ENCODE results near the gene NFATC4. TPM values are rescaled to one million over a fixed set of nuclear protein-coding genes. Genes with fewer than 3 reads are reported as not detected.
"Not testable (repeated sequence)": the region's sequence is repeated elsewhere in the genome, so short reads cannot be mapped to it uniquely, and the experiment has no call there.

NFATC4 gene
- total RNA-seq, 1 donor from 2014 or later = 2.9 TPM

DNA sequence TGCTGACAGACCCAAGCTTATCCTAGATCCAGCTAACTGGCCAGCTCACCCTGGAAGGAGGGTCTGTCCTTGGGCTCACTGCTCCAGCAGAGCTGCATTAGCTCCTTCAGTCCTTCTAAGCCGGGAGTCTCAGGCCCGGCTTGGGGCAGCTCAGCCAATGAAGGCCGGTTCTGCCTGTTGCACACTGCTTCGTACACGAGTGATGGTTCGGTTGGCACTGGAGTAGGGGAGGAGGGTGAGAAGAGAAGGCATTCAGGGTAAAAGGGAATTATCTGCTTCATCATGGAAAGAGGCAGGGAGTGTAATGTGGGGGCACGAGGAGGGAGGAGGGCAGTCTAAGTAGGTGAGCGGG lies 30.2 kb upstream of the NFATC4 start:
- DNase-seq (ENCODE audit: low spot score in 2 of 2) (no peak), FAIRE-seq (no peak)

DNA sequence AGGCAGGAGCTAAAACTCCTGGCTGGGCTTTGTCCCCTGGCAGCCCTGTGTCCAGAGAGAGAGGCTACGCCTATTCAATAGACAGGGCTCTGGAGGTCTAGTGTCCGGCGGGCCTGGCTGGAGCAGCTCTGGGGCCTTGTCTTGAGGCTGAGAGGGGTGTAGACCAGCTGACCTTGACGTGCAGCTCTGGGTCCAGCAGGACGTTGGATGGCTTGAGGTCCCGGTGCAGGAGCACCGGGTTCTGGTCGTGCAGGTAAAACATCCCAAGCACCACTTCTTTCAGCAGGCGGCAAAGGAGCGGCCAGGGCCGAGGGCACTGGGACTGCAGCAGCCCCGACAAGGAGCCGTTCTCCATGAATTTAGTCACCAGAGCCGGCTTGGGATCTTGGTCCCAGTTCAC lies 29.1 kb upstream of the NFATC4 start:
- FAIRE-seq = no peak

DNA sequence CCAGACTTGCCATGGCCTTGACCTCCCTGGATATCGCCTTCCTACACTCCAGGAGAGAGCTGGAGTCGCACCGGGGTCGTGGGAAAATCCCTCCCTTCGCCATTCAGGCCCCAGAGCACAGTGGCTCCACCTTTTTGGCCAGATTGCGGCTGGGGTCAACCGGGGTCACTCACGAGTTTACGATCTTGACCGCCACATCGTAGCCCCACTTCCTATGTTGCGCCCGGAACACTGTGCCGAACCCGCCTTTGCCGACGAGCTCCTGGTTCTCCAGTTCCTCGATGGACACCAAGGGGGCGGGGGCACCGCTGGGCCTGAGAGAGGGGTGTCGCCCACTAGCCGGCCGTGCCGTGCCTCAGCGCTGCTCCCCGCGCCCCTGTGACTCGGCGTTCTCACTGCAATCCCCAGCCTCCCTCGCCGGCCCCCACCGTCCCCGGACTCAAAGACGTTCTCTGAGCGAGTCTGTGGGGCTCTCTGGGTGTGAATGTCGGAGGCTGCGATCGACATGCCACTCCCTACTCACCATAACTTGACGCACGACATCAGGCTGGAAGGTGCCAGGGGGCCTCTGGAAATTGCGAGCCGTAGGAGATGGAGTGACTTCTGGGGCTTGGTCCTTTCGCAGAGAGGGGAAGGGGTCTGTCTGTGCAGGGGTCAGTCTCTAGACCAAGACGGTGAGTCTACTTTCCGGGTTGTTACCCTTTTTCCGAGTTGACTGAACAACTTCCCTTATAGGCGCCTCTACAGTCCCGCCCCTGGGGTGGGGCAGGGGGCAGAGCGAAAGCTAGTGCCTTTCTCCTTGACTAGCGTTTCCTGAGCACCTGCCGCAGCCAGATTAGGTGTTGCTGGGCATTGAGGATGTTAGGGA lies 28.5 kb upstream of the NFATC4 start, which contains the start of gene RIPK3:
Gene RIPK3 (minus strand): TSS at position 708 of the 868 bp plus-strand sequence. CDS start 165 bp downstream, at position 543.
- DNase-seq (ENCODE audit: low spot score in 2 of 2) (no peak), FAIRE-seq (no peak)

More for the DNA sequence above, 29.1 kb upstream of the NFATC4 start:
- DNase-seq (ENCODE audit: low spot score in 2 of 2) = no peak

DNA sequence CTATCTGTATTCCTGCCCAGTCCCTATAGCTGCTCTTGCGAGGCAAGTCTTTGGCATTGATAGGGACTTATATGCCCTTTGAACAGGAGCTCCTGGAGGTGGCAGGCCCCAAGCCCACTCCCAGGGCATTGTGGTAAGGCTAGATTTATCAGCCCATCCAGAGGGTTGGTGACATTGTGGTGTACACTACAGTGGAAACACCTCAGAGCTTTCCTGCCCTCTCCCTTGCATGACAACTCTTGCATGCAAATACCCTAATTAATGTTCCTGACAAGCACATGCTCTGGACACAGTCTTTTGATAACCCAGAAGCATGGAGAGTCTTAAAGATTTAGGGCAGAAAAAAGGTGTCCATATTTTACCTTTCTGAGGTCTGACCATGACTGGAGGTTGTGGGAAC lies 27.4 kb upstream of the NFATC4 start:
- no peak for FAIRE-seq
- DNase-seq (ENCODE audit: low spot score in 2 of 2) = no peak

DNA sequence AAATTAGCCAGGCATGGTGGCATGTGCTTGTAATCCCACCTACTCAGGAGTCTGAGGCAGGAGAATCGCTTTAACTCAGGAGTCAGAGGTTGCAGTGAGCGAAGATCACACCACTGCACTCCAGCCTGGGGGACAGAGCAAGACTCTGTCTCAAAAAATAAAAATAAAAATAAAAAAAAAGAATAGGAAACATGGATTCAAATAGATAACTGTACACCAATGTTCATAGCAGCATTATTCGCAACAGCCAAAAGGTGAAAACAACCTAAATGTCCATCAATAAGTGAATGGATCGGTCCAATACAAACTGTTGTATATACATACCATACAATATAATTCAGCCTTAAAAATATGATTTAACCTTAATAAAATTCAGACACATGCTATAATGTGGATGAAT lies 25.1 kb upstream of the NFATC4 start:
- FAIRE-seq (no peak), DNase-seq (ENCODE audit: low spot score in 2 of 2) (no peak)

DNA sequence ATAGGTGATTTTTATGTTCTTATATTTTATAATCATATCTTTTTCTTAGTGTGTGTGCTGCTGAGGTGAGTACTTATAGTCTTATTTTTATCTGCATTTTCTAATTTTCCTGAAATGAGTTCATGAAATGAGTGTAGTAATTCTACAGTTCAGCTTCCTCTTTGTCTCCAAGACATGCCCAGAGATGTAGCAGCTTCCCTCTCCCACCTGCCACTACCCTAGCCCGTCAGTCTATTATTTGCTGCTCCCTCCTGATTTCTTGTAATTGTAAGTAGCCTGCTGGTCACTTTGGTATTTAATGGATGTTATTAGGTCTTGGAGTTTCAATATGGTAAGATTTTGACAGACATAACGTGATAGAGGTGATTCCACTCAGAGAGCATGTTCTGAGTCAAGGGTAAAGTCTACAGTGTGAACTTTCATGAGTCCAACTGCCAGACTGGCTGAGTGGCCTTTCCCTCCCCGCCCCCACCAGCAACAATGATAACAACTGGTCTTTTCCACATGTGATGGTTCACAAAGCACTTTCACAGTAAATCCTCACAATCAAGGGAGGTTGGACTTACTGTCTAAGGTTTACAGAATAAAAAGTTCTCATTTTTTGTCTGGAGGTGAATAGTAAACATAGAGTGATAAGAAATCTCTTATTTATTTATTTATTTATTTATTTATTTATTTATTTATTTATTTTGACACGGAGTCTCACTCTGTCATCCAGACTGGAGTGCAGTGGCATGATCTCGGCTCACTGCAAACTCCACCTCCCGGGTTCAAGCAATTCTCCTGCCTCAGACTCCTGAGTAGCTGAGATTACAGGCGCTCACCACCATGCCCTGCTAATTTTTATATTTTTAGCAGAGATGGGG lies 24.0 kb upstream of the NFATC4 start:
- DNase-seq (ENCODE audit: low spot score in 2 of 2) (no peak), FAIRE-seq (no peak)

DNA sequence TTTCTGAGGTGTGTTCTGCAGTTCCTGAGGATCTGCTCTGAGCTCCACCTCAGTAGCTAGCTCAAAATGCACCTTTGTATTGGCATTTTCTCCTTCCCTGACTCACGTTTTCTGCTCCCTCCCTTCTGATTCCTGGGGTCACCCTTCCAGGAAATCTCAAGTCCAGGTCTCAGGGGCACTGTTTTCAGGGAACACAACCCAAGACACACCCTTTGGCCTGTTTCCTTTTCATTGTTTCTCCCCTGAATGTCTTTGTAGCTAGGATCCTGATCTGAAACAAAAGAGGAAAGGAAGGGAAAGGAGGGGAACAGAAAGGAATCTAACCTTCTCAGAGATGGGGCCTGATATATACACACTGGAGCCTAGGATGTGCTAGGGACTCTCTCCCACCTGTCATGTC lies 20.9 kb upstream of the NFATC4 start:
- FAIRE-seq = no peak
- no peak for DNase-seq (ENCODE audit: low spot score in 2 of 2)

DNA sequence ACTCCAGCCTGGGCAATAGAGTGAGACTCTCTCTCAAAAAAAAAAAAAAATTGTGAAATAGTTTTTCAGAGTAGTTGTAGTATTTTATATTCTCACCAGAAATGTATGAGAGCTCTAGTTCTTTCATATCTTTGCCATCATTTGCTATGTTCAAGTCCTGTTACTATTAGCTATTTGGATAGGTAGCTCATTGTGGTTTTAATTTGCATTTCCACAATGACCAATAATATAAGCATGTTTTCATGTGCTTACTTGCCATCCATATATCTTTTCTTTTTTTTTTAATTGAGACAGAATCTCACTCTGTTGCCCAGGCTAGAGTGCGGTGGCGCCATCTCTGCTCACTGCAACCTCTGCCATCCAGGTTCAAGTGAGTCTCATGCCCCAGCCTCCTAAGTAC lies 19.8 kb upstream of the NFATC4 start:
- FAIRE-seq = no peak
- no peak for DNase-seq (ENCODE audit: low spot score in 2 of 2)

DNA sequence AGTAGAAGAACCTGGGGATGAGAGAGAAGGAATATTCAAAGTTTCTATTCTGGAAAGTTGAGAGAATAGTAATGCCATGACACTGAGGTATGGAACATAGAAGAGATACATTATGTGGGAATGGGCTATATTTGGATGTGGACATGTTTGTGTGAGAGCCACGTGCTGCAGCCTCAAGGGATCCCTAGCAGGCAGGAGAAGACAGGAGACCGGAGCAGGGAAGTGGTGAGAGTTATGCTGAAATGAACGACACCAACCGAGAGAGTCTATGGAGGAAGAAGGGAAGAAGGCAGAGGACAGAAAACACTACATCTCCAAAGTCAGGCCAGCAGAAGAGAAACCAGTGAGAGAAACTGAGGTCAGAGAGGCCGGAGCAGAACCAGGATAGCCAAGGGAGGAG lies 18.2 kb upstream of the NFATC4 start:
- FAIRE-seq (no peak), DNase-seq (ENCODE audit: low spot score in 2 of 2) (no peak)

DNA sequence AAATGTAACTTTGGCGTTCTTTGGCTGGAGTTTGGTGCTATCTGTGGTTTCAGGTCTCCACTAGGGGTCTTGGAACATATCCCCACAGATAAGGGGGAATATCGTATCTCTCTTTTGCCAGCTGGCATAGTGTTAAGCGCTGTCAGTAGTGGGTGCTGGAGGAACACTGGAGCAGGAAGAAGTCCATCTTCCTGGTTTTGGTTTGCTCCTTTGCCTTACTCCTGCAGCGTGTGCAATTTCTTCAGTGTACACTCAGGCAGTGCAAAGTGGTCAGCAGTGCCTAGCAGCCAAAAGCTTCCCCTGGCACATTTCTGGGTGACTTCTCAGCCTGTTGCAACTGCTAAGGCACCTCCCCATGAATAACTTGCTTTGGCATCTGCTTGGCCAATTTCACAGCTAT lies 16.5 kb upstream of the NFATC4 start:
- FAIRE-seq = no peak
- DNase-seq (ENCODE audit: low spot score in 2 of 2) = no peak

DNA sequence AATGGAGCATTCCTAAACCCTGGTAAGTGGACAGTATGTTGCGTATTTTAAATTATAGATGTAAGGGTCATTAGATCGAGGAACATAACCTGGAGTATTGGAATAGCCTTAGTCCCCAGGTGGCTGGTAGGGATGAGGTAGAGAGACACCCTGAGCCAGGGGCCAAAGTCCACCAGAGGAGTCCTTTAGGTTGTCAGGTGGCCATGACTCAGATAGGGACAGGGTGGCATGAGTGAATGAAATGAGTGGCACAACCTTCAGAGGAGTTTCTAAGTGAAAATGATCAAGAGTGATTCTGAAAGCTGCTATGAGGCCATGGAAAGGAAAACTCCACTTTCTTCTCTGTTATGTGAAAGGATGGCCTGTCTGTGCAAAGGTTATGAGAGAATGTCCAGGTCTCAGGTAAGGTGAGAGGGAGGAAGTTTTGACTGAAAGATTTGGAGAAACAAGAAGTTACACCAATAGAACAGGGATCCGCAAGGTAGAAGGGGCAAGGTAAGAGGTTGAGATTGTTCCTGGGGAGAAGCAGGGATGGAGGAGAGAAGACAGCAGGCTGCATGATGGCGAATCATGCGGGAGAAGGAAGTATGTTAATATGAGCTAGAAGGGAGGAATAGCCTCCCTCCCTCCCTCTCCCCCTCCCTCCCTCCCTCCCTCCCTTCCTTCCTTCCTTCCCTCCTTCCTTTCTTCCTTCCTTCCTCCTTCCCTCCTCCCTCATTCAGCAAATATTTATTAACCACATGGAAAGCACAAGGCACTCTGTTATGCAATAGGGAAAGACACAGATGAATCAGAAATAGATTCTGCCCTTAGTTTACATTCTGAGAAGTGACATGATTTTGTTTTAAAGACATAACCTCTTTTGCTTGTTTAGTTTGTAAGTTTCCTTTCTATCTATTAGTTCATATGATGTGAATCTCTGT lies 14.2 kb upstream of the NFATC4 start:
- no peak for DNase-seq (ENCODE audit: low spot score in 2 of 2)
- FAIRE-seq = no peak

DNA sequence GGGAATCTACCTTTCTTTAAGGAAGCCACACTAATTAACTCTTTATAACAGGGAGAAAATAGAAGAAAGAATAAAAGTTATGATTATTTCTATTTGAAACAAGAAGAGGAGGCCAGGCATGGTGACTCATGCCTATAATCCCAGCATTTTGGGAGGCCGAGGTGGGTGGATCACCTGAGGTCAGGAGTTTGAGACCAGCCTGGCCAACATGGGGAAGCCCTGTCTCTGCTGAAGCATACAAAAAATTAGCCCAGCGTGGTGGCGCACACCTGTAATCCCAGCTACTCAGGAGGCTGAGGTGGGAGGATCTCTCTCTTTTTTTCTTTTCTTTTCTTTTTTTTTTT lies 13.5 kb upstream of the NFATC4 start:
- not testable (repeated sequence) for DNase-seq (ENCODE audit: low spot score in 2 of 2); FAIRE-seq

DNA sequence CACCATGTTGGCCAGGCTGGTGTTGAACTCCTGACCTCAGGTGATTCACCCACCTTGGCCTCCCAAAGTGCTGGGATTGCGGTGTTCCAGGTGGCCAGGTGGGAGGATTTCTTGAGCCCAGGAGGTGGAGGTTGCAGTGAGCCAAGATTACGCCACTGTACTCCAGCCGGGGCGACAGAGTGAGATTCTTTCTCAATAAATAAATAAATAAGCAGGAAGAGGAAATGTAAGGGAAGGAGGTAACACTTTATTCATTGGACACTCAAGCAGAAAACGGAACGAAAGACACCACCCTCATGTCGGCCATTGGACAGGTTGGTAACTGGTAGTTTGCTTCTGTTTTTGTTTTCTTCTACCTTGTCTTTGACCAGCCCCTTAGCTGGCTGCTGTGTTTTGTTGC lies 13.0 kb upstream of the NFATC4 start:
- FAIRE-seq = no peak
- DNase-seq (ENCODE audit: low spot score in 2 of 2) = no peak

DNA sequence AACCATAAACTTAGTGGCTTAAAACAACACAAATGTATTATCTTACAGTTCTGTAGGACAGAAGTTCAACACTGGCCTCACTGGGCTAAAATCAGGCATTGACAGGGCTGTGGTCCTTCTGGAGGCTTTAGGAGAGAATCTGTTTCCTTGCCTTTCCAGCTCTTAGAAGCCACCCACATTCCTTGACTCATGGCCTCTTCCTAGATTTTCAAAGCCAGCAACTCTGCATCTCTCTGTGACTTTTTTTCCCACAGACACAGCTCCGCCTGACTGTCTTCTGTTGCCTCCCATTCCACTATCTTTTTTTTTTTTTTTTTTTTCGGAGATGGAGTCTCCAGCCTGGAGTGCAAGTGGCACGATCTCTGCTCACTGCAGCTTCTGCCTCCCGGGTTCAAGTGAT lies 11.8 kb upstream of the NFATC4 start:
- FAIRE-seq (no peak), DNase-seq (ENCODE audit: low spot score in 2 of 2) (no peak)

DNA sequence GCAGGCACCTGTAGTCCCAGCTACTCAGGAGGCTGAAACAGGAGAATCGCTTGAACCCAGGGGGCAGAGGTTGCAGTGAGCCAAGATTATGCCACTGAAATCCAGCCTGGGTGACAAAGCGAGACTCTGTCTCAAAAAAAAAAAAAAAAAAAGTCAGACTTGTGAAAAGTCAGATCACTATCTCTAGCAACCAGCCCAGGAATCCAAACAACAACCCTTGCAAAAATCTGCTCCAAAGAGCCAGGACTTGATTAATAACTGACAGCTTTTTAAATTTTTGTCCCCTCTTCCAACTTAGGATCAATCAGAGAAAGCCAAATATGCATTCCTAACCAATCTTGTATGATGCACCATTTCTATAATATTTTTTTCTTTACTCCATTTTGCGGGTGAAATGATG lies 7.7 kb upstream of the NFATC4 start:
- DNase-seq (ENCODE audit: low spot score in 2 of 2) (no peak), FAIRE-seq (no peak)

DNA sequence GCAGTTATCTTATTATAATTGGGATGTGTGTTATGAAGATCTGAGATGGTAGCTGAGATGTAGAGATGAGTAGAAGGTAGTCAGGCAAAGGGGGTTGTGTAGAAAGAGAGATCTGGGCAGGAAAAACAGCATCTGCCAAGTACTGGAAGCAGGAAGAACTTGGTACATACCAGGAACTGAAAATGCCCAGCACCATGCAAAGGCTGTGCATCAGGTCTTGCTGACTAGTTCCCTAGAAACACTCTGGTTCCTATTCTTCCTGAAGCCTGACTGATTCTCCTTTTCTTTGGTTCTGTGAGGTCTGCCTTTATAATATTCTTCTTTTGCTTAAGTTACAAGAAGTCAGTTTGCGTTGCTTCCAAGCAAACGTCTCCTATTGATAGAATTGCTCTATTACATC lies 6.7 kb upstream of the NFATC4 start:
- DNase-seq (ENCODE audit: low spot score in 2 of 2) (no peak), FAIRE-seq (no peak)

DNA sequence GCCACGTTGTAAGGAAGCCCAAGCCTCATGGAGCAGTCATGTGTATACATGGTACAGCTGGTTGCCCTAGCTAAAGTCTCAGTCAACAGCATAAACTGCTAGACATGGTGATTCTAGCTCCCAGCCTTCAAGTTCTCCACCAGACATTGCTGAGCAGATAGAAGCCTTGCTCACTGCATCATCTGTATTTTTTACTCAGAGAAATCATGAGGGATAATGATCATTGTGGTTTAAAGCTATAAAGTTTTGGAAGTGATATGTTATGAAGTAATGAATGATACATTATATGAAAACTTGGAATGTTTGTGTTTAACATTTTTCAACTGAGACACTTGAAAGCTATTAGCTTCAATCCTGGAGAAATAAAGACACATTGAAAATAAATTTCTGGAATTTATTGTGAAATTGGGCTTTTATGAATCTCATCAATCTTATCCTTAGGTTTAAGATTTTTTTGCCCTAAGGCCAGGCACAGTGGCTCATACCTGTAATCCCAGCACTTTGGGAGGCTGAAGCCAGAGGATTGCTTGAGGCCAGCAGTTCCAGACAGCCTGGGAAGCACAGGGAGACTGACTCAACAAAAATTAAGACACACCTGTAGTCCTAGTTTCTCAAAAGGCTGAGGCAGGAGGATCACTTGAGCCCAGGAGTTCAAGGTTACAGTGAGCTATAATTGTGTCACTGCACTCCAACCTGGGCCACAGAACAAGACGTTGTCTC lies 5.6 kb upstream of the NFATC4 start:
- FAIRE-seq (no peak), DNase-seq (ENCODE audit: low spot score in 2 of 2) (no peak)

DNA sequence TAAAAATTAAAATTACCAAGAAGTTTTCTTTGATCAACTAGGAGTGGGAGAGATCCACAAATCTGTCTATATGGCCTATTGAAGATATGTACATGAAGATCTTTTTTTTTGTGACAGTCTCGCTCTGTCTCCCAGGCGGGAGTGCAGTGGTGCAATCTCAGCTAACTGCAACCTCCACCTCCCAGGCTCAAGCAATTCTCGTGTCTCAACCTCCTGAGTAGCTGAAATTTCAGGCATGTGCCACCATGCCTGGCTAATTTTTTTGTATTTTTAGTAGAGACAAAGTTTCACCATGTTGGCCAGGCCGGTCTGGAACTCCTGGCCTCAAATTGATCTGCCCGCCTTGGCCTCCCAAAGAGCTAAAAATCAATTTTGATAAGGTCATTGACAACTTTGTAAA lies 4.6 kb upstream of the NFATC4 start:
- DNase-seq (ENCODE audit: low spot score in 2 of 2) (no peak), FAIRE-seq (no peak)

DNA sequence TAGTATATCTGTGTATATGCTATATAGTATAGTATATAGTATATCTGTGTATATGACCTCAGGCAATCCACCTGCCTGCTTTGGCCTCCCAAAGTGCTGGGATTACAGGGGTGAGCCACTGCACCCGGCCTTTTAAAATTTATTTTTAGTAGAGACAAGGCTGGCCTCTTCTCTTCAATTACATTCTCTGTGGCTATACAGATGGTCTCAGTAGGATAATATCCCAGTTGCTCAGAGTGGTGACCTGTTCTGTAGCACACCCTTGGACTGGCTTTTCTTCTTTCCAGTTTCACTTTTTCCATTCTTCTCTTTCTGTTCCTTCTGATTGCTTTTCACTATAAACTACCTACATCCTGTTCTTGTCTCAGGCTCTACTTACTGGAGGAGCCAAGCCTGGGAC lies 3.1 kb upstream of the NFATC4 start:
- no peak for DNase-seq (ENCODE audit: low spot score in 2 of 2)
- FAIRE-seq = no peak

Data from frontal cortex (tissue), 4 donors.